GM23338 (cell line): Measurements from ENCODE around the gene UFD1. TPM values are rescaled to one million over a fixed set of nuclear protein-coding genes. Genes with fewer than 3 reads are reported as not detected.

ENCODE experiments used
- ATAC-seq: fragments of 200-7000 bp; cut with Tn5 transposase; 3 replicates; pipeline ENCODE4 v1.9.1; 2020
- DNase-seq: peaks from one replicate; pipeline ENCODE4 v3.0.0-alpha.2; 2015; ENCODE audit warnings: low spot score
- H2AFZ ChIP-seq: fragments of 200-600 bp; sonication (generic); 2 replicates; pipeline ENCODE4 v1.8.0; 2016; ENCODE audit warnings: antibody characterized with exemption, mild to moderate bottlenecking, moderate library complexity
- H3F3A ChIP-seq: fragments of 200-600 bp; sonication (generic); replicated peaks from 2 replicates; pipeline ENCODE4 v1.8.0; 2017; ENCODE audit warnings: antibody characterized with exemption, mixed run types, low read depth
- H3K27ac ChIP-seq: fragments of 200-600 bp; sonication (generic); 2 replicates; pipeline ENCODE4 v1.6.1; 2016; ENCODE audit warnings: low read depth
- H3K27me3 ChIP-seq: fragments of 200-600 bp; sonication (generic); 2 replicates; pipeline ENCODE4 v1.8.0; 2016; ENCODE audit warnings: mild to moderate bottlenecking, mixed run types, moderate library complexity; ENCODE audit not compliant: insufficient read depth
- H3K36me3 ChIP-seq: fragments of 200-600 bp; sonication (generic); 2 replicates; pipeline ENCODE4 v1.8.0; 2016; ENCODE audit warnings: mild to moderate bottlenecking; ENCODE audit not compliant: insufficient read depth
- H3K4me1 ChIP-seq: fragments of 200-600 bp; sonication (generic); 2 replicates; pipeline ENCODE4 v1.8.0; 2016; ENCODE audit warnings: mild to moderate bottlenecking, moderate library complexity; ENCODE audit not compliant: insufficient read depth
- H3K4me2 ChIP-seq: fragments of 200-600 bp; sonication (generic); 2 replicates; pipeline ENCODE4 v1.7.1; 2017; ENCODE audit warnings: mixed run types
- H3K4me3 ChIP-seq: fragments of 200-600 bp; sonication (generic); 2 replicates; pipeline ENCODE4 v1.6.1; 2016; ENCODE audit warnings: mixed run types
- H3K79me2 ChIP-seq: fragments of 200-600 bp; sonication (generic); replicated peaks from 2 replicates; pipeline ENCODE4 v1.8.0; 2017; ENCODE audit warnings: mild to moderate bottlenecking; ENCODE audit not compliant: insufficient read depth
- H3K9me2 ChIP-seq: fragments of 200-600 bp; sonication (generic); 2 replicates; pipeline ENCODE4 v1.8.0; 2017; ENCODE audit not compliant: insufficient read depth
- H4K20me1 ChIP-seq: fragments of 200-600 bp; sonication (generic); replicated peaks from 2 replicates; pipeline ENCODE4 v1.8.0; 2017; ENCODE audit warnings: mild to moderate bottlenecking; ENCODE audit not compliant: insufficient read depth
- H3K27ac Mint-ChIP-seq: 2 replicates; pipeline ENCODE4 v1.8.0; 2020; ENCODE audit warnings: inconsistent platforms, mild to moderate bottlenecking, moderate library complexity, mixed read lengths
- H3K27me3 Mint-ChIP-seq: 3 replicates; pipeline ENCODE4 v1.8.0; 2022; ENCODE audit warnings: low read depth, mild to moderate bottlenecking, moderate library complexity, mixed read lengths, inconsistent platforms; ENCODE audit not compliant: insufficient read depth, poor library complexity
- H3K36me3 Mint-ChIP-seq: 3 replicates; pipeline ENCODE4 v1.8.0; 2021; ENCODE audit warnings: low read depth, mild to moderate bottlenecking, inconsistent platforms, moderate library complexity, mixed read lengths
- H3K4me1 Mint-ChIP-seq: 3 replicates; pipeline ENCODE4 v1.8.0; 2020; ENCODE audit warnings: mild to moderate bottlenecking, inconsistent platforms, mixed read lengths
- H3K4me3 Mint-ChIP-seq: 3 replicates; pipeline ENCODE4 v1.8.0; 2021; ENCODE audit warnings: moderate library complexity, mild to moderate bottlenecking, inconsistent platforms, mixed read lengths
- H3K9me3 Mint-ChIP-seq: 3 replicates; pipeline ENCODE4 v1.8.0; 2020; ENCODE audit warnings: moderate library complexity, mild to moderate bottlenecking, inconsistent platforms, mixed read lengths
- CREB1 ChIP-seq: fragments of 250-450 bp; sonication (Bioruptor Pico); IDR thresholded peaks from 2 replicates; pipeline ENCODE4 v1.5.0; 2020; ENCODE audit warnings: low read depth, mild to moderate bottlenecking, moderate library complexity
- EZH2 ChIP-seq: fragments of 200-600 bp; sonication (generic); IDR thresholded peaks from one replicate; pipeline ENCODE4 v1.8.0; 2017; ENCODE audit warnings: antibody characterized with exemption, mild to moderate bottlenecking, low read depth; ENCODE audit not compliant: unreplicated experiment
- EZH2phosphoT487 ChIP-seq: fragments of 200-600 bp; sonication (generic); IDR thresholded peaks from one replicate; pipeline ENCODE4 v1.8.1; 2018; ENCODE audit warnings: antibody characterized with exemption; ENCODE audit not compliant: unreplicated experiment
- NANOG ChIP-seq: IDR thresholded peaks from 2 replicates; pipeline ENCODE4 v1.6.1; 2016; ENCODE audit warnings: antibody characterized with exemption, borderline replicate concordance
- POLR2AphosphoS5 ChIP-seq: IDR thresholded peaks from 2 replicates; pipeline ENCODE4 v1.6.1; 2016; ENCODE audit warnings: antibody characterized with exemption, low read depth
- STAT1 ChIP-seq: IDR thresholded peaks from one replicate; pipeline ENCODE4 v1.6.1; 2016; ENCODE audit warnings: antibody characterized with exemption; ENCODE audit not compliant: unreplicated experiment
- ZNF114 ChIP-seq: fragments of 250-450 bp; sonication (Bioruptor Pico); IDR thresholded peaks from 2 replicates; pipeline ENCODE4 v1.5.0; 2020; ENCODE audit warnings: mild to moderate bottlenecking, moderate library complexity
- ZNF331 ChIP-seq: fragments of 250-450 bp; sonication (Bioruptor Pico); IDR thresholded peaks from 2 replicates; pipeline ENCODE4 v1.5.0; 2020; ENCODE audit warnings: low read depth, mild to moderate bottlenecking, moderate library complexity
- polyA plus RNA-seq: library from polyadenylated mRNA; unstranded; fragments of >200 nt; fragmentation: Nextera tagmentation; extraction: Ambion mirVana; gene quantifications from 2 replicates; pipeline ENCODE4 v1.2.1, GENCODE V29; 2016
- total RNA-seq: library from RNA; depleted of rRNA; stranded (reverse); fragments of >200 nt; shearing (Covaris generic); gene quantifications from 2 replicates; pipeline ENCODE4 v1.2.3, GENCODE V29; 2014
- TF ChIP-seq, protein P1 (sequence below): fragments of 250-450 bp; sonication (Bioruptor Pico); IDR thresholded peaks from 2 replicates; pipeline ENCODE4 v1.5.0; 2020; ENCODE audit warnings: mild to moderate bottlenecking, moderate library complexity
- TF ChIP-seq, protein P2 (sequence below): IDR thresholded peaks from one replicate; pipeline ENCODE4 v1.6.1; 2018; ENCODE audit warnings: antibody characterized with exemption; ENCODE audit not compliant: unreplicated experiment

The UFD1 gene
- total and polyA plus RNA-seq, 2 experiments from 2014 or later: 53.5 to 93.8 TPM

- Mint-ChIP-seq H3K27ac (no peak overlapping the region), H3K9me3 (no peaks in the 10 kb centered on the region), H3K4me1 (no peaks in the 10 kb centered on the region), H3K27me3 (peaks cover 13% of the 10 kb centered on the region), H3K4me3 (no peak overlapping the region), H3K36me3 (peaks cover 60% of the 10 kb centered on the region)
- H3K27me3 ChIP-seq: no peaks in the 10 kb centered on the region
- peaks cover 14% of the 10 kb centered on the region for H4K20me1 ChIP-seq
- no peak overlapping the region for H2AFZ ChIP-seq
- H3K4me3 ChIP-seq: no peak overlapping the region
- DNase-seq (no peak), ATAC-seq (no peak)
- TF ChIP-seq, protein P1, sequence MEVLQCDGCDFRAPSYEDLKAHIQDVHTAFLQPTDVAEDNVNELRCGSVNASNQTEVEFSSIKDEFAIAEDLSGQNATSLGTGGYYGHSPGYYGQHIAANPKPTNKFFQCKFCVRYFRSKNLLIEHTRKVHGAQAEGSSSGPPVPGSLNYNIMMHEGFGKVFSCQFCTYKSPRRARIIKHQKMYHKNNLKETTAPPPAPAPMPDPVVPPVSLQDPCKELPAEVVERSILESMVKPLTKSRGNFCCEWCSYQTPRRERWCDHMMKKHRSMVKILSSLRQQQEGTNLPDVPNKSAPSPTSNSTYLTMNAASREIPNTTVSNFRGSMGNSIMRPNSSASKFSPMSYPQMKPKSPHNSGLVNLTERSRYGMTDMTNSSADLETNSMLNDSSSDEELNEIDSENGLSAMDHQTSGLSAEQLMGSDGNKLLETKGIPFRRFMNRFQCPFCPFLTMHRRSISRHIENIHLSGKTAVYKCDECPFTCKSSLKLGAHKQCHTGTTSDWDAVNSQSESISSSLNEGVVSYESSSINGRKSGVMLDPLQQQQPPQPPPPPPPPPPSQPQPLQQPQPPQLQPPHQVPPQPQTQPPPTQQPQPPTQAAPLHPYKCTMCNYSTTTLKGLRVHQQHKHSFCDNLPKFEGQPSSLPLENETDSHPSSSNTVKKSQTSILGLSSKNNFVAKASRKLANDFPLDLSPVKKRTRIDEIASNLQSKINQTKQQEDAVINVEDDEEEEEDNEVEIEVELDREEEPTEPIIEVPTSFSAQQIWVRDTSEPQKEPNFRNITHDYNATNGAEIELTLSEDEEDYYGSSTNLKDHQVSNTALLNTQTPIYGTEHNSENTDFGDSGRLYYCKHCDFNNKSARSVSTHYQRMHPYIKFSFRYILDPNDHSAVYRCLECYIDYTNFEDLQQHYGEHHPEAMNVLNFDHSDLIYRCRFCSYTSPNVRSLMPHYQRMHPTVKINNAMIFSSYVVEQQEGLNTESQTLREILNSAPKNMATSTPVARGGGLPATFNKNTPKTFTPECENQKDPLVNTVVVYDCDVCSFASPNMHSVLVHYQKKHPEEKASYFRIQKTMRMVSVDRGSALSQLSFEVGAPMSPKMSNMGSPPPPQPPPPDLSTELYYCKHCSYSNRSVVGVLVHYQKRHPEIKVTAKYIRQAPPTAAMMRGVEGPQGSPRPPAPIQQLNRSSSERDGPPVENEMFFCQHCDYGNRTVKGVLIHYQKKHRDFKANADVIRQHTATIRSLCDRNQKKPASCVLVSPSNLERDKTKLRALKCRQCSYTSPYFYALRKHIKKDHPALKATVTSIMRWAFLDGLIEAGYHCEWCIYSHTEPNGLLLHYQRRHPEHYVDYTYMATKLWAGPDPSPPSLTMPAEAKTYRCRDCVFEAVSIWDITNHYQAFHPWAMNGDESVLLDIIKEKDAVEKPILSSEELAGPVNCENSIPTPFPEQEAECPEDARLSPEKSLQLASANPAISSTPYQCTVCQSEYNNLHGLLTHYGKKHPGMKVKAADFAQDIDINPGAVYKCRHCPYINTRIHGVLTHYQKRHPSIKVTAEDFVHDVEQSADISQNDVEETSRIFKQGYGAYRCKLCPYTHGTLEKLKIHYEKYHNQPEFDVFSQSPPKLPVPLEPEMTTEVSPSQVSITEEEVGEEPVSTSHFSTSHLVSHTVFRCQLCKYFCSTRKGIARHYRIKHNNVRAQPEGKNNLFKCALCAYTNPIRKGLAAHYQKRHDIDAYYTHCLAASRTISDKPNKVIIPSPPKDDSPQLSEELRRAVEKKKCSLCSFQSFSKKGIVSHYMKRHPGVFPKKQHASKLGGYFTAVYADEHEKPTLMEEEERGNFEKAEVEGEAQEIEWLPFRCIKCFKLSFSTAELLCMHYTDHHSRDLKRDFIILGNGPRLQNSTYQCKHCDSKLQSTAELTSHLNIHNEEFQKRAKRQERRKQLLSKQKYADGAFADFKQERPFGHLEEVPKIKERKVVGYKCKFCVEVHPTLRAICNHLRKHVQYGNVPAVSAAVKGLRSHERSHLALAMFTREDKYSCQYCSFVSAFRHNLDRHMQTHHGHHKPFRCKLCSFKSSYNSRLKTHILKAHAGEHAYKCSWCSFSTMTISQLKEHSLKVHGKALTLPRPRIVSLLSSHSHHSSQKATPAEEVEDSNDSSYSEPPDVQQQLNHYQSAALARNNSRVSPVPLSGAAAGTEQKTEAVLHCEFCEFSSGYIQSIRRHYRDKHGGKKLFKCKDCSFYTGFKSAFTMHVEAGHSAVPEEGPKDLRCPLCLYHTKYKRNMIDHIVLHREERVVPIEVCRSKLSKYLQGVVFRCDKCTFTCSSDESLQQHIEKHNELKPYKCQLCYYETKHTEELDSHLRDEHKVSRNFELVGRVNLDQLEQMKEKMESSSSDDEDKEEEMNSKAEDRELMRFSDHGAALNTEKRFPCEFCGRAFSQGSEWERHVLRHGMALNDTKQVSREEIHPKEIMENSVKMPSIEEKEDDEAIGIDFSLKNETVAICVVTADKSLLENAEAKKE: no peak
- no peak for TF ChIP-seq CREB1
- no peak for TF ChIP-seq POLR2AphosphoS5
- no peak for TF ChIP-seq ZNF331 (CRISPR knock-in tag)
- TF ChIP-seq EZH2: no peak
- no peak for TF ChIP-seq EZH2phosphoT487
- TF ChIP-seq, protein P2, sequence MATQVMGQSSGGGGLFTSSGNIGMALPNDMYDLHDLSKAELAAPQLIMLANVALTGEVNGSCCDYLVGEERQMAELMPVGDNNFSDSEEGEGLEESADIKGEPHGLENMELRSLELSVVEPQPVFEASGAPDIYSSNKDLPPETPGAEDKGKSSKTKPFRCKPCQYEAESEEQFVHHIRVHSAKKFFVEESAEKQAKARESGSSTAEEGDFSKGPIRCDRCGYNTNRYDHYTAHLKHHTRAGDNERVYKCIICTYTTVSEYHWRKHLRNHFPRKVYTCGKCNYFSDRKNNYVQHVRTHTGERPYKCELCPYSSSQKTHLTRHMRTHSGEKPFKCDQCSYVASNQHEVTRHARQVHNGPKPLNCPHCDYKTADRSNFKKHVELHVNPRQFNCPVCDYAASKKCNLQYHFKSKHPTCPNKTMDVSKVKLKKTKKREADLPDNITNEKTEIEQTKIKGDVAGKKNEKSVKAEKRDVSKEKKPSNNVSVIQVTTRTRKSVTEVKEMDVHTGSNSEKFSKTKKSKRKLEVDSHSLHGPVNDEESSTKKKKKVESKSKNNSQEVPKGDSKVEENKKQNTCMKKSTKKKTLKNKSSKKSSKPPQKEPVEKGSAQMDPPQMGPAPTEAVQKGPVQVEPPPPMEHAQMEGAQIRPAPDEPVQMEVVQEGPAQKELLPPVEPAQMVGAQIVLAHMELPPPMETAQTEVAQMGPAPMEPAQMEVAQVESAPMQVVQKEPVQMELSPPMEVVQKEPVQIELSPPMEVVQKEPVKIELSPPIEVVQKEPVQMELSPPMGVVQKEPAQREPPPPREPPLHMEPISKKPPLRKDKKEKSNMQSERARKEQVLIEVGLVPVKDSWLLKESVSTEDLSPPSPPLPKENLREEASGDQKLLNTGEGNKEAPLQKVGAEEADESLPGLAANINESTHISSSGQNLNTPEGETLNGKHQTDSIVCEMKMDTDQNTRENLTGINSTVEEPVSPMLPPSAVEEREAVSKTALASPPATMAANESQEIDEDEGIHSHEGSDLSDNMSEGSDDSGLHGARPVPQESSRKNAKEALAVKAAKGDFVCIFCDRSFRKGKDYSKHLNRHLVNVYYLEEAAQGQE: no peak
- TF ChIP-seq ZNF114: no peak
- no peak for TF ChIP-seq STAT1
- no peak for TF ChIP-seq NANOG
- H3F3A ChIP-seq: no peaks in the 10 kb centered on the region
- peaks cover 25% of the 10 kb centered on the region for H3K36me3 ChIP-seq
- H3K4me1 ChIP-seq: no peaks in the 10 kb centered on the region
- H3K4me2 ChIP-seq: no peak overlapping the region
- H3K27ac ChIP-seq: no peak overlapping the region
- peaks cover 3% of the 10 kb centered on the region; the same call in 1 of the 2 replicates for H3K79me2 ChIP-seq
- H3K9me2 ChIP-seq: no peaks in the 10 kb centered on the region
Observed at GRCh38 chr22:19402642-19403191, 76.3 kb downstream of the UFD1 start.
